CD4-positive, alpha-beta T cell (primary cell): Measurements from ENCODE around the gene GABRD. TPM values are rescaled to one million over a fixed set of nuclear protein-coding genes. Genes with fewer than 3 reads are reported as not detected.

ENCODE experiments used
- ATAC-seq: fragments of 200-7000 bp; cut with Tn5 transposase; one replicate; pipeline ENCODE4 v1.10.0; 2022; ENCODE audit warnings: mild to moderate bottlenecking; ENCODE audit not compliant: poor library complexity
- CTCF ChIA-PET: fragments of 350-600 bp; sonication (Branson Sonifier 250); formaldehyde crosslinking; loops from one replicate; lab custom pipeline; 2021; ENCODE audit warnings: antibody characterized with exemption, inconsistent platforms; lab: Charles Lee
- POLR2A ChIA-PET: fragments of 350-600 bp; sonication (Branson Sonifier 250); formaldehyde crosslinking; loops from one replicate; lab custom pipeline; 2021; ENCODE audit warnings: antibody characterized with exemption, inconsistent platforms; lab: Charles Lee
- DNase-seq, 14 experiments: peaks; one replicate each; pipeline ENCODE4 v3.0.0-alpha.2; 2013 to 2020; ENCODE audit warnings: mixed read lengths in 2 of 14
- H3K27ac ChIP-seq, 2 donors: one replicate each; pipeline versions ENCODE4 v1.5.1 to v1.7.0; 2013; ENCODE audit warnings: low read length in 2 of 2, low read depth in 1 of 2, mild to moderate bottlenecking in 1 of 2
- H3K27me3 ChIP-seq, 2 experiments: 1 replicate in 1 of 2; 2 replicates in 1 of 2; pipeline versions ENCODE4 v1.6.1 to v1.7.0; 2013; ENCODE audit warnings: low read length in 2 of 2, control low read depth in 1 of 2, mild to moderate bottlenecking in 1 of 2, moderate library complexity in 1 of 2; ENCODE audit not compliant: insufficient read depth in 2 of 2, control insufficient read depth in 1 of 2
- H3K36me3 ChIP-seq: one replicate; pipeline ENCODE4 v1.6.1; 2013; ENCODE audit warnings: low read length, control low read depth; ENCODE audit not compliant: insufficient read depth
- H3K4me1 ChIP-seq: one replicate; pipeline ENCODE4 v1.6.1; 2013; ENCODE audit warnings: low read length, control low read depth; ENCODE audit not compliant: insufficient read depth
- H3K4me3 ChIP-seq: one replicate; pipeline ENCODE4 v1.5.1; 2013; ENCODE audit warnings: mild to moderate bottlenecking, low read length, moderate library complexity
- H3K9me3 ChIP-seq, 2 experiments: 1 replicate in 1 of 2; 2 replicates in 1 of 2; pipeline versions ENCODE4 v1.6.1 to v1.7.0; 2013; ENCODE audit warnings: low read length in 2 of 2, mild to moderate bottlenecking in 2 of 2, control low read depth in 1 of 2, moderate library complexity in 1 of 2; ENCODE audit not compliant: control insufficient read depth in 1 of 2, insufficient read depth in 1 of 2
- H3K27ac Mint-ChIP-seq: one replicate; pipeline ENCODE4 v1.8.0; 2020; ENCODE audit warnings: mixed read lengths
- H3K27me3 Mint-ChIP-seq: one replicate; pipeline ENCODE4 v1.8.0; 2021; ENCODE audit warnings: mixed read lengths
- H3K36me3 Mint-ChIP-seq: one replicate; pipeline ENCODE4 v1.8.0; 2021; ENCODE audit warnings: low read depth, mixed read lengths
- H3K4me1 Mint-ChIP-seq: one replicate; pipeline ENCODE4 v1.8.0; 2021; ENCODE audit warnings: low read depth, mixed read lengths
- H3K4me3 Mint-ChIP-seq: one replicate; pipeline ENCODE4 v1.8.0; 2020; ENCODE audit warnings: mild to moderate bottlenecking, mixed read lengths
- H3K9me3 Mint-ChIP-seq: one replicate; pipeline ENCODE4 v1.8.0; 2020; ENCODE audit warnings: mixed read lengths
- CTCF ChIP-seq: fragments of 200-600 bp; IDR thresholded peaks from one replicate; pipeline ENCODE4 v1.8.0; 2022; ENCODE audit warnings: antibody characterized with exemption, mild to moderate bottlenecking
- intact Hi-C, 2 experiments: fragments of 100-400 bp; cut with DNase I in 1 of 2; cut with micrococcal nuclease in 1 of 2; formaldehyde crosslinking; loops; one replicate each; pipeline versions ENCODE4 v1.15.1 to v1.9.0; 2023 to 2025; cut with DNase I, micrococcal nuclease
- total RNA-seq, 174 experiments: library from RNA in 2 of 174; stranded (reverse) in 2 of 174; gene quantifications; one replicate each; pipeline ENCODE4 v1.2.3 and lab custom pipeline; 2021 to 2026

GABRD gene
- total RNA-seq, 2 experiments from 2014 or later, result 0.38 to 0.42 TPM

GRCh38 chr1:2056955-2057590 is 37.9 kb downstream of the GABRD start:
- Mint-ChIP-seq H3K27me3 (no peaks in the 10 kb centered on the region), H3K9me3 (no peaks in the 10 kb centered on the region), H3K4me3 (no peak overlapping the region), H3K27ac (no peak overlapping the region), H3K4me1 (peaks cover 8% of the 10 kb centered on the region), H3K36me3 (peaks cover 33% of the 10 kb centered on the region)
- TF ChIP-seq CTCF, result no peak
- no peak overlapping the region for H3K27ac ChIP-seq
- peaks cover under 1% of the 10 kb centered on the region for H3K4me1 ChIP-seq
- ATAC-seq (no peak), DNase-seq (no peak)
- no peaks in the 10 kb centered on the region for H3K9me3 ChIP-seq
- no peak overlapping the region for H3K4me3 ChIP-seq
- intact Hi-C loops, result no loop called here
- ChIA-PET POLR2A (no interaction called here), CTCF (interaction anchor here (1.8 kb wide), 1 partner anchor 12 kb away, joined by 4 read pairs; no protein-coding TSS in a partner anchor)
- peaks cover 42% of the 10 kb centered on the region for H3K36me3 ChIP-seq
- H3K27me3 ChIP-seq, result no peaks in the 10 kb centered on the region

- intact Hi-C loops, result no loop called here
- Mint-ChIP-seq H3K4me3 (no peak overlapping the region), H3K4me1 (no peaks in the 10 kb centered on the region), H3K27me3 (no peaks in the 10 kb centered on the region), H3K9me3 (no peaks in the 10 kb centered on the region), H3K27ac (no peak overlapping the region), H3K36me3 (peaks cover 49% of the 10 kb centered on the region)
- no peak for DNase-seq
- H3K9me3 ChIP-seq, result no peaks in the 10 kb centered on the region
- H3K4me1 ChIP-seq, result no peaks in the 10 kb centered on the region
- ATAC-seq, result no peak
- no peaks in the 10 kb centered on the region for H3K27me3 ChIP-seq
- H3K36me3 ChIP-seq, result peaks cover 42% of the 10 kb centered on the region
- no peak overlapping the region for H3K27ac ChIP-seq
- ChIA-PET POLR2A (no interaction called here), CTCF (interaction anchor here (1.1 kb wide), 1 partner anchor 15 kb away, joined by 3 read pairs; no protein-coding TSS in a partner anchor)
- no peak overlapping the region for H3K4me3 ChIP-seq
- no peak for TF ChIP-seq CTCF
These were observed 40.3 kb downstream of the GABRD start for GRCh38 chr1:2059290-2059953.

- no peaks in the 10 kb centered on the region for H3K4me1 ChIP-seq
- peaks cover 0 to under 1% of the 10 kb centered on the region in 2 experiments for H3K9me3 ChIP-seq
- intact Hi-C loops, result no loop called here
- H3K4me3 Mint-ChIP-seq, result no peak overlapping the region
- peaks cover 45% of the 10 kb centered on the region for H3K36me3 ChIP-seq
- H3K27ac ChIP-seq, result no peak overlapping the region
- H3K9me3 Mint-ChIP-seq, result no peaks in the 10 kb centered on the region
- no peak for TF ChIP-seq CTCF
- ChIA-PET POLR2A (no interaction called here), CTCF (no interaction called here)
- H3K27me3 ChIP-seq, result no peaks in the 10 kb centered on the region
- no peaks in the 10 kb centered on the region for H3K4me1 Mint-ChIP-seq
- no peak overlapping the region for H3K4me3 ChIP-seq
- DNase-seq (no peak), ATAC-seq (no peak)
- peaks cover 56% of the 10 kb centered on the region for H3K36me3 Mint-ChIP-seq
- H3K27me3 Mint-ChIP-seq, result no peaks in the 10 kb centered on the region
- no peak overlapping the region for H3K27ac Mint-ChIP-seq
These were observed 40.9 kb downstream of the GABRD start for GRCh38 chr1:2060072-2060471.
